Stimulated activated CD4-positive, alpha-beta T cell treated with anti-CD3 and anti-CD28 coated beads, Interleukin-12 subunit alpha, Interleukin-12 subunit beta, amount 100 ng/mL, for 24 hours (primary cell): ENCODE measurements around the gene GABRR2.
"Not testable (repeated sequence)": the region's sequence is repeated elsewhere in the genome, so short reads cannot be mapped to it uniquely, and the experiment has no call there.

Experiments used
- DNase-seq, 2 experiments: peaks; one replicate each; pipeline ENCODE4 v3.0.0-alpha.2; 2020; ENCODE audit warnings: low read depth in 2 of 2

Gene GABRR2

DNA sequence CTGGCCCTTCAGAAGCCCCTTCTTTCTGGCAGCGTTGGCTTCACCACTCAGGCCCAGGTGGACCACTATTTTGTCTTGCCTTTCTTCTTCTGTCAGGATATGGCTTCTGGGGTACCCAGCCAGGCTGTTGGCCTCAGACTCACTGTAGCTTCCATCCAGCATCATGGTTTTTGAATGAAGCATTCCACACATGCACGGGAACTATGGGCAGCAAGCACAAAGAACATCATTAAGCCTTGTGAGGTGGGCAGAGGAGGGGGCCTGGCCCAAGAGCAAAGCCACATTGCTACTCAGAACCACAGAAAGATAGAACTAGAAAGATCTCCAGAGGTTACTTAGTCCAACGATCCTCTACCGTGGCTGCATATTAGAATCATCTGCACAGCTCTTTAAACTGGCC is 57.3 kb downstream of the GABRR2 start:
- DNase-seq: no peak

DNA sequence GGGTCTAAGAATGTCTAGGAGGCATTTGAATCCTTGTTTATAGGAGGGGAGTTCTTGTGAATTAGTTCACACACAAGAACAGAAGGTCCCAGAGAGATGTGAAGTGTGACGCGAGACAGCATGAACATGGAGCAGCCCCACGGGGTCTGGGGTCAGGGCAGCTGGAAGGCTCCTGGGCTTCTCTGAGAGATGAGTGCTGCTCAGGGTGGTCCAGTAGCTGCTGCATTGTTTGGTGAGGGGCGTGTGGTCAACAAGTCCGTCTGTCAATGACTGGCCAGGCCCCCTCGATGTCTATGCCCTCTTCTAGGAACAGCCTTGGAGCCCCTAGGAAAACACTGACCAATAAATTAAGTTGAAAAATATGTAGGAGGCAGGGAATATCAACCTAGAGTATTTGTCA is 57.8 kb downstream of the GABRR2 start:
- no peak for DNase-seq

GRCh38 chr6:89255417-89255816 is 59.7 kb downstream of the GABRR2 start:
- no peak for DNase-seq

GRCh38 chr6:89254569-89254968 is 60.5 kb downstream of the GABRR2 start:
- no peak for DNase-seq

GRCh38 chr6:89252907-89253306 is 62.2 kb downstream of the GABRR2 start:
- no peak for DNase-seq

DNA sequence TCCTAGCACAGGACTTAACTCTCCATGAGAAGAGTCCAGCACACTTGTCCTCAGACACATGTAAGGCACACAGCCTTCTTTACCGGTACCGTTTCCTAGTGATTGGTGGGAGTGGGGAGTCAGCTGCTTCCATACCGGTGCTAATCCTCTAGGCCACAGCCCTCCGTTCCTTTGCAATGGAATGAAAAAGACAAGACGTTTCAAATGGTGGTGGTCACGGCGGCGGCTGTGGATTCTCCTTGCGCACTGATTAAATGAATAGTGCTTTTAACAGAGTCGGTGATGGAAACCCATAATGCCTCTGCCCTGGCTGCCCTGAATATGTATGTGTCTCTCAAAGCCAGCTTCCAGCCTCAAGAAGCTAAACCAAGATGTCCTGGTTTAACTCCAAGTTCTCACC is 63.1 kb downstream of the GABRR2 start:
- no peak for DNase-seq

DNA sequence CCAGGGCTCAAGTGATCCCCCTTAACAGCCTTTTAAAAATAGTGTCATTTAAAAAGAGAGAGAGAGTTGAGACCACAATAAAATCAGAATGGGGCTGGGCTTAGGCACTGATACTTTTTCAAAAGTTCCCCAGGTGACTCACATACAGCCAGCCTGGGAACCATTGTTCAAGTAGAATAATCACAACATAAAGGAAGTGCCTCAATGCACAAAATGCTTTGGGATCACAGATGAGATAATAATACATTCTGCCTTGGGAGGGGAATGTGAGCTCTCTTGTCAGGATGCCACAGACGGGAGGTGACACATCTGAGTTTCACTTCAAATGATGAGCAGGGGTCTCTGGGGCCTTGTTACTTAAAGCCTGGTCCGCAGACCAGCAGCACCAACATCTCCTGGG is 63.9 kb downstream of the GABRR2 start:
- no peak for DNase-seq

DNA sequence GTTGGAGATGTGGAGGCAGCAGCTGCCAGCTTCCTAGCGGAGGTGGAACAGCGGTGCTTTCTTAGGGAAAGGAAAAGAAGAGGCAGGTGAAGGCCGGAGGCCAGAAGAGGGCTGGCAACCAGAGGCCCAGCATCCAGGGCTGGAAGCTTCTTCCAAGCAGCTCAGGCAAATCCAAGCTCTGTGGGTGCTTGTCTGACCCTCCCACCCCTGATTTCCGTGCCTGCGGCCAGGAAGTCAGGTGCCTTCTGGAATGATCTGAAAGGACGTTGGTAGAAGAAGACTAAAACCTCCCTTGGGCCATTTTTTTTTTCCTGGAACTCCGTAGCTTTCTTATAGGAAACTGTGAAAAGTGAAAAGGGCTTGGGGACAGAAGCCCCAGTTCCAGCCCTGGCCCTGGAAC is 64.9 kb downstream of the GABRR2 start:
- no peak for DNase-seq

DNA sequence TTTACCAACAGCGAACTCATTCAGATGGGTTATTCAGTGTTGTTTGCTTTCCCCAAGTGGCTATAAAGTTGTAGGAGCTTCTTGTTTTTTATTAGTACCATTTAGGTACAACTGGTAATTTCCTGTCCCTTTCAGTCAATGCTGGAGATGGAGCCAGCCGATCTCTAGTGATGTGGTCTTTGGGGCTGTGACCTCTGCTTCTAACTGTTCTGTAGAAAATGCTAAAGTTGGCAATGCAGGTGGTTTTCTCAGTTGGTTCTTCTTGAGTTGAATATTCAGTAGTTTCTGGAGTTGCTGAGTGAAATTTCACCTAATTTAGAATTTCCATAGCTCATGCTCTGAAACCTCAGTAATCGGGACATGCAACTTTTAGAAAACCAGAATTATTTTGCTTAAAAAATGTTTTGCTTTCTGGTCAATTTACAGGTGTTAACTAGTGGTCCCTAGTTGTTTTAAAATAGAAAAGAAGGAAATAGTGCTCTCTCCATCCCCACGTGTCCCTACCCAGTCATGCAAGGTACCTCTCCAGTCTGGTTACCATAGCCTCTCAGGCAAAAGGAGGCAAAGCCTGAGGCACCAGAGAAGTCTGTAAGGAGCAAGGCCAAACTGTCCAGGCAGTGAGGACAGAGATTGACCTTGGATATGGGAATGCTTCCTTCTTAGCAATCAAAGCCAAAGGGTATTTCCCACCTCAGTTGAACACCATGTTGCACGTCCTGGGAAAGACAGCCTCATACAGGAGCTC is 70.7 kb downstream of the GABRR2 start:
- DNase-seq: no peak

GRCh38 chr6:89243331-89243629 is 71.8 kb downstream of the GABRR2 start:
- no peak for DNase-seq

GRCh38 chr6:89242574-89243330 is 72.3 kb downstream of the GABRR2 start:
- no peak for DNase-seq

- DNase-seq: no peak
Observed at GRCh38 chr6:89239338-89239737, 75.8 kb downstream of the GABRR2 start.

GRCh38 chr6:89237158-89237557 is 77.9 kb downstream of the GABRR2 start:
- no peak for DNase-seq

DNA sequence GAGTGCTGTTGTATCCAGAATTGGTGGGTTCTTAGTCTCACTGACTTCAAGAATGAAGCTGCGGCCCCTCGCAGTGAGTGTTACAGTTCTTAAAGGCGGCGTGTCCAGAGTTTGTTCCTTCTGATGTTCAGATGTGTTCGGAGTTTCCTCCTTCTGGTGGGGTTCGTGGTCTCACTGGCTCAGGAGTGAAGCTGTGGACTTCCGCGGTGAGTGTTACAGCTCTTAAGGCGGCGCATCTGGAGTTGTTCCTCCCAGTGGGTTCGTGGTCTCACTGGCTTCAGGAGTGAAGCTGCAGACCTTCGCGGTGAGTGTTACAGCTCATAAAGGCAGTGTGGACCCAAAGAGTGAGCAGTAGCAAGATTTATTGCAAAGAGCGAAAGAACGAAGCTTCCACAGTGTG is 81.5 kb downstream of the GABRR2 start:
- DNase-seq: not testable (repeated sequence)

- no peak for DNase-seq
Observed at GRCh38 chr6:89222712-89223039, 92.4 kb downstream of the GABRR2 start.

DNA sequence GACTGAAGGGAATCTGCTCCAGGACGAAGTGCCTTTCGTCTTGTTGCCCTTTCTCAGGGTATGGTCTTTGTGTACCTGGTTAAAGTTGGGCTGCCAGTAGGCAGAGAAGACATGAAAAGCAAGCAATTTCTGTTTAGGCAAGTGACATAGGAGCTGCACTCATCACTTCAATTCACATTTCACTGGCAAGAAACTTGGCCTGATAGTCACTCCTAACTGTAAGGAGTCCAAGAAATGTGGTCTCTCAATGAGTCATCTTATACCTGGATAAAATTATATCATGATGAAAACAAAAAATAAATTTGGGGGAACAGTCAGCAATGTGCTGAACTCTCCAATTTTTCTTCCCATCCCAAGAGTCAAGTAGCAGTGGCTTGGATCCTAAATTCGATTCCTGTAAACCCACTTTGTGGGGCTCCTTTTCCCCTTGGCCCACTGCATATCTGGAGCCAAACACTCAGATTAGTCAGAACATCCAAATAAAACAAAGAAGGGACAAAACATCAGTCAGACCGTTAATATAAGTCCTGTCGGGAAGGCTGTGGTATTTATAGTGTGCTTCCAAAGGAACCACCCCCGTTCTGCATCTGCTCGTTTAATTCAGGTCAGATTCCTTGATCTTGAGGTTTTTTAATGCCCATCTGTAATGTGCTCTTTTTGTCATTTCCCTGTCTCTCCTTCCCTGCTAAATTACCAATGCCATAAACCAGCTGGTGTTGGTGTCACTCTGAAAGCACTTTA is 93.0 kb downstream of the GABRR2 start:
- DNase-seq: no peak

GRCh38 chr6:89221129-89221528 is 94.0 kb downstream of the GABRR2 start:
- no peak for DNase-seq

- DNase-seq: no peak
Observed at GRCh38 chr6:89217299-89217910, 97.7 kb downstream of the GABRR2 start, which contains the start of gene GABRR1. Gene GABRR1, minus strand, starts transcription at chr6:89217358. Its CDS starts 36 bp downstream, at chr6:89217322.

DNA sequence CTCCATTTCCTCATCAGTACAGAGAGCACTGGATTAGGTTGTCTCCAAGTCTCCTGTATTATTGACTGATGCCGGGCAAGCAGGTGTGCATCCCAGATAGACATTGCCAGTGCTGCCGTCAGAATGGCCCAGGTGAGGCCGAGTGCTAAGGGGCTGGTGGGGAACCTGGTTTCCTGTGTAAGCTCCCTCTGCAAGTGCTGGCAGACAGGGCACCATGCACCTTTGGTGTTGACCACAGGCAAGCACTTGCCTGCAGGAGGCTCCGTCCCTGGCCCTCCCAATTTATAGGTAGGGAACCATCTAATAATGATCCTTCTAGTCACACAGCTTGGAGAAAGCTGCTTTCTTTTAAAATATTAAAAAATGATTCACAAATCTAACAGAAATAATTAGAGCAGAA is 98.7 kb downstream of the GABRR2 start:
- DNase-seq: no peak

DNA sequence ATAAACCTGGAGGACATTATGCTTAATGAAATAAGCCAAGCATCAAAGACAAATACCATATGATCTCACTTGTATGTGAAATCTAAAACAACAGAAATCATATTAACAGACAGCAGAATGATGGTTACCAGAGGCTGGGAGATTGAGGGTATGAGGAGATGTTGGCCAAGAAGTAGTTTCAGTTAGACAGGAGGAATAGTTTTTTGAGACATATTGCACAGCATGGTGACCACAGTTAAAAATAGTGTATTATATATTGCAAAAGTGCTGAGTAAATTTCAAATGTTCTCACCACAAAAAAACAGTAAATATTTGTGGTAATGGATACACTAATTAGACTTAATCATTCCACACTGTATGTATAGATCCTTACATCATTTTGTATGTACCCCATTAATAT is 99.7 kb downstream of the GABRR2 start:
- DNase-seq: no peak

DNA sequence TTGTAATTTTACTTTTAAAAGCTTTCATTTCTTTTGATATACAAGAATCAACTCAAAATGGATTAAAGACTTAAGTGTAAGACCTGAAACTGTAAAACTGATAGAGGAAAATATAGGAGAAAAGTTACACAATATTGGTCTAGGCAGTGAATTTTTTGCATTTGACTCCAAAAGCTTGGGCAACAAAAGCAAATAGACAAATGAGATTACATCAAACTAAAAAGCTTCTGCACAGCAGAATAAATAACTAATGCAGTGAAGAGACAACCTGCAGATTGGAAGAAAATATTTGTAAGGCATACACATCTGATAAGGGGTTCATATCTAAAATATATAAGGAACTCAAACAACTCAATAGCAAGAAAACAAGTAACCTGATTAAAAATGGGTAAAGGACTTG is 100.9 kb downstream of the GABRR2 start:
- no peak for DNase-seq

- DNase-seq: no peak
Observed at GRCh38 chr6:89212472-89212871, 102.6 kb downstream of the GABRR2 start.

DNA sequence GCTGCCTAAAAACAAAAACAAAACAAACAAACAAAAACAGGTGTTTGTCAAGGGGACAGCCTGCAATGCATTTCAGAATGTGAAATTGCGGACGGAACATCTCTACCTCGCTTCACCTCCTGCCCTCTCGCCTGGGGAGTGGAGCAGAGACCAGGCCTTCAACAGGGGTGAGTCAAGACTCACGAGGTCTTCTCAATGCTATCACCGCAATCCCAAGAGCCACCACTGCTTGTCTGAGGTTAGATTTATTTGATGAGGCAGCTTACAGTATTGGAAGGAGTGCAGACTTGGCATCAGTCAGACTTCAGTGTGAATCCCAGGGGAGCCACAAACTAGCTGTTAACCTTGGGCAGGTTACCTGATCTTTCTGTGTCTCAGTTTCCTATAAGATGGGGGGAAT is 105.6 kb downstream of the GABRR2 start:
- DNase-seq: no peak
